Naive thymus-derived CD8-positive, alpha-beta T cell (primary cell): ENCODE results near the gene ZFHX3. TPM values are rescaled to one million over a fixed set of nuclear protein-coding genes. Genes with fewer than 3 reads are reported as not detected.

Source experiments
- ATAC-seq, 2 donors: fragments of 150-1000 bp; cut with Tn5 transposase in 1 of 2; sonication (Bioruptor Pico), chemical (Tn5 transposase) in 1 of 2; 1 replicate in 1 of 2; 2 replicates in 1 of 2; pipeline ENCODE4 v1.10.0; 2021; ENCODE audit warnings: mild to moderate bottlenecking in 2 of 2, moderate library complexity in 2 of 2
- POLR2A ChIA-PET: fragments of 350-600 bp; sonication (Branson Sonifier 250); formaldehyde crosslinking; loops from one replicate; lab custom pipeline; 2021; ENCODE audit warnings: antibody characterized with exemption; lab: Charles Lee
- DNase-seq, 10 donors: peaks; one replicate each; pipeline versions ENCODE4 v3.0.0 to v3.0.0-alpha.2; 2020 to 2022
- H3K27ac Mint-ChIP-seq, 10 donors: one replicate each; pipeline ENCODE4 v1.8.0; 2020 to 2022; ENCODE audit warnings: mild to moderate bottlenecking in 10 of 10, mixed read lengths in 10 of 10, moderate library complexity in 4 of 10, inconsistent platforms in 1 of 10
- H3K27me3 Mint-ChIP-seq, 5 donors: one replicate each; pipeline ENCODE4 v1.8.0; 2021 to 2022; ENCODE audit warnings: mixed read lengths in 5 of 5
- H3K36me3 Mint-ChIP-seq, 3 donors: one replicate each; pipeline ENCODE4 v1.8.0; 2020 to 2022; ENCODE audit warnings: mixed read lengths in 3 of 3, mild to moderate bottlenecking in 2 of 3, inconsistent platforms in 1 of 3
- H3K4me1 Mint-ChIP-seq, 4 donors: one replicate each; pipeline ENCODE4 v1.8.0; 2021 to 2022; ENCODE audit warnings: mixed read lengths in 4 of 4
- H3K4me3 Mint-ChIP-seq, 10 donors: one replicate each; pipeline ENCODE4 v1.8.0; 2020 to 2022; ENCODE audit warnings: mild to moderate bottlenecking in 10 of 10, mixed read lengths in 10 of 10, moderate library complexity in 6 of 10, inconsistent platforms in 1 of 10
- H3K9me3 Mint-ChIP-seq, 9 donors: one replicate each; pipeline ENCODE4 v1.8.0; 2020 to 2022; ENCODE audit warnings: mixed read lengths in 9 of 9, mild to moderate bottlenecking in 3 of 9, inconsistent platforms in 1 of 9, moderate library complexity in 1 of 9
- polyA plus RNA-seq, 3 donors: library from polyadenylated mRNA; unstranded; fragments of 300-500 nt; fragmentation: Illumina TruSeq; gene quantifications; one replicate each; pipeline ENCODE4 v1.2.3, GENCODE V29; 2021
- total RNA-seq, 8 experiments: library from RNA in 2 of 8; stranded (reverse) in 2 of 8; gene quantifications; one replicate each; pipeline ENCODE4 v1.2.3 and lab custom pipeline; 2021 to 2026

The ZFHX3 gene
- total and polyA plus RNA-seq, 5 experiments from 2014 or later, result 0.05 to 0.38 (median 0.34) TPM; not detected in 2

GRCh38 chr16:72789921-72790320, 258.0 kb downstream of the ZFHX3 start:
- peak overlapping the region in 2 of 10 donors; percentile 16 to 25 for H3K27ac Mint-ChIP-seq
- ATAC-seq (no peak), DNase-seq (no peak)
- no peaks in the 10 kb centered on the region for H3K36me3 Mint-ChIP-seq
- peaks cover 0 to 11% (median 4%) of the 10 kb centered on the region in 5 donors for H3K27me3 Mint-ChIP-seq
- no peaks in the 10 kb centered on the region for H3K9me3 Mint-ChIP-seq
- H3K4me1 Mint-ChIP-seq, result peaks cover 11 to 20% (median 18%) of the 10 kb centered on the region in 4 donors
- H3K4me3 Mint-ChIP-seq, result no peak overlapping the region
- POLR2A ChIA-PET, result no interaction called here

- no peak for ATAC-seq
- POLR2A ChIA-PET, result no interaction called here
Observed at GRCh38 chr16:72789465-72789864, 258.5 kb downstream of the ZFHX3 start.

GRCh38 chr16:72788269-72788809, 259.6 kb downstream of the ZFHX3 start:
- Mint-ChIP-seq H3K4me1 (peaks cover 9 to 22% (median 19%) of the 10 kb centered on the region in 4 donors), H3K27me3 (peaks cover 0 to 11% (median 4%) of the 10 kb centered on the region in 5 donors), H3K27ac (peak overlapping the region in 9 of 10 donors; percentile 74 to 95 (median 90)), H3K4me3 (peak overlapping the region; percentile 84 to 95 (median 93)), H3K36me3 (no peaks in the 10 kb centered on the region), H3K9me3 (no peaks in the 10 kb centered on the region)
- ATAC-seq (peak; percentile 3 to 6), DNase-seq (peak in 1 of 10 donors; percentile 7)
- POLR2A ChIA-PET, result interaction anchor here (0.6 to 1.3 kb wide), 3 partner anchors 13 to 178 kb away, joined by 3 to 4 read pairs (median 3); no protein-coding TSS in a partner anchor

More at GRCh38 chr16:72789465-72789864, 258.5 kb downstream of the ZFHX3 start:
- Mint-ChIP-seq H3K4me3 (peak overlapping the region in 6 of 10 donors; percentile 21 to 94 (median 59)), H3K27me3 (peaks cover 0 to 11% (median 4%) of the 10 kb centered on the region in 5 donors), H3K9me3 (no peaks in the 10 kb centered on the region), H3K27ac (peak overlapping the region in 3 of 10 donors; percentile 37 to 73 (median 71)), H3K4me1 (peaks cover 9 to 20% (median 18%) of the 10 kb centered on the region in 4 donors), H3K36me3 (no peaks in the 10 kb centered on the region)
- no peak for DNase-seq

GRCh38 chr16:72787514-72788268, 260.2 kb downstream of the ZFHX3 start:
- H3K27ac Mint-ChIP-seq, result peak overlapping the region; percentile 76 to 95 (median 90)
- DNase-seq (peak; percentile 36 to 81 (median 54)), ATAC-seq (peak; percentile 82 to 92)
- no peaks in the 10 kb centered on the region for H3K9me3 Mint-ChIP-seq
- peaks cover 9 to 22% (median 19%) of the 10 kb centered on the region in 4 donors for H3K4me1 Mint-ChIP-seq
- peaks cover 0 to 11% (median 4%) of the 10 kb centered on the region in 5 donors for H3K27me3 Mint-ChIP-seq
- H3K36me3 Mint-ChIP-seq, result no peaks in the 10 kb centered on the region
- POLR2A ChIA-PET, result interaction anchor here (0.6 to 1.3 kb wide), 5 partner anchors 9 to 1139 kb away, joined by 3 to 4 read pairs (median 3); no protein-coding TSS in a partner anchor
- peak overlapping the region; percentile 84 to 95 (median 93) for H3K4me3 Mint-ChIP-seq

- H3K4me3 Mint-ChIP-seq, result peak overlapping the region; percentile 84 to 95 (median 93)
- ATAC-seq, result peak in 1 of 2 donors; percentile 2
Observed at GRCh38 chr16:72787130-72787513, 260.8 kb downstream of the ZFHX3 start.

GRCh38 chr16:72786606-72787005, 261.3 kb downstream of the ZFHX3 start:
- Mint-ChIP-seq H3K9me3 (no peaks in the 10 kb centered on the region), H3K36me3 (no peaks in the 10 kb centered on the region), H3K4me1 (peaks cover 9 to 22% (median 19%) of the 10 kb centered on the region in 4 donors), H3K4me3 (peak overlapping the region; percentile 54 to 94 (median 80)), H3K27ac (peak overlapping the region in 8 of 10 donors; percentile 34 to 90 (median 70)), H3K27me3 (peaks cover 0 to 11% (median 4%) of the 10 kb centered on the region in 5 donors)
- POLR2A ChIA-PET, result interaction anchor here (0.7 kb wide), 1 partner anchor 17 kb away, joined by 3 read pairs; no protein-coding TSS in a partner anchor
- no peak for ATAC-seq
- no peak for DNase-seq

More at GRCh38 chr16:72787130-72787513, 260.8 kb downstream of the ZFHX3 start:
- Mint-ChIP-seq H3K27me3 (peaks cover 0 to 11% (median 4%) of the 10 kb centered on the region in 5 donors), H3K4me1 (peaks cover 9 to 22% (median 19%) of the 10 kb centered on the region in 4 donors), H3K9me3 (no peaks in the 10 kb centered on the region), H3K36me3 (no peaks in the 10 kb centered on the region), H3K27ac (peak overlapping the region; percentile 76 to 95 (median 90))
- POLR2A ChIA-PET, result interaction anchor here (0.7 to 1.0 kb wide), 3 partner anchors 8 to 1138 kb away, joined by 3 read pairs; no protein-coding TSS in a partner anchor
- no peak for DNase-seq

- no peaks in the 10 kb centered on the region for H3K36me3 Mint-ChIP-seq
- DNase-seq, result no peak
- H3K9me3 Mint-ChIP-seq, result no peaks in the 10 kb centered on the region
- no peak for ATAC-seq
- peaks cover 9 to 22% (median 19%) of the 10 kb centered on the region in 4 donors for H3K4me1 Mint-ChIP-seq
- H3K4me3 Mint-ChIP-seq, result peak overlapping the region in 6 of 10 donors; percentile 9 to 56 (median 31)
- H3K27ac Mint-ChIP-seq, result peak overlapping the region in 2 of 10 donors; percentile 62 to 72
- POLR2A ChIA-PET, result no interaction called here
- peaks cover 0 to 11% (median 4%) of the 10 kb centered on the region in 5 donors for H3K27me3 Mint-ChIP-seq
Observed at GRCh38 chr16:72785886-72786285, 262.0 kb downstream of the ZFHX3 start.

- no peaks in the 10 kb centered on the region for H3K9me3 Mint-ChIP-seq
- H3K4me1 Mint-ChIP-seq, result peaks cover 9 to 22% (median 19%) of the 10 kb centered on the region in 4 donors
- peak overlapping the region in 1 of 10 donors; percentile 9 for H3K4me3 Mint-ChIP-seq
- H3K27me3 Mint-ChIP-seq, result peaks cover 0 to 9% (median 4%) of the 10 kb centered on the region in 5 donors
- H3K27ac Mint-ChIP-seq, result peak overlapping the region in 1 of 10 donors; percentile 72
- H3K36me3 Mint-ChIP-seq, result no peaks in the 10 kb centered on the region
- POLR2A ChIA-PET, result no interaction called here
- no peak for ATAC-seq
- no peak for DNase-seq
Observed at GRCh38 chr16:72785171-72785570, 262.8 kb downstream of the ZFHX3 start.

GRCh38 chr16:72783716-72784318, 264.1 kb downstream of the ZFHX3 start:
- Mint-ChIP-seq H3K4me1 (peaks cover 9 to 22% (median 16%) of the 10 kb centered on the region in 4 donors), H3K9me3 (no peaks in the 10 kb centered on the region), H3K4me3 (no peak overlapping the region), H3K27me3 (peaks cover 0 to 5% (median 2%) of the 10 kb centered on the region in 5 donors), H3K27ac (peak overlapping the region in 1 of 10 donors; percentile 62), H3K36me3 (no peaks in the 10 kb centered on the region)
- ATAC-seq (no peak), DNase-seq (no peak)
- POLR2A ChIA-PET, result interaction anchor here (0.7 kb wide), 1 partner anchor 11 kb away, joined by 3 read pairs; no protein-coding TSS in a partner anchor

- peaks cover 0 to 4% (median 0%) of the 10 kb centered on the region in 5 donors for H3K27me3 Mint-ChIP-seq
- H3K27ac Mint-ChIP-seq, result no peak overlapping the region
- ATAC-seq (no peak), DNase-seq (no peak)
- peaks cover 3 to 20% (median 8%) of the 10 kb centered on the region in 9 donors for H3K9me3 Mint-ChIP-seq
- H3K4me1 Mint-ChIP-seq, result peaks cover 3 to 7% (median 4%) of the 10 kb centered on the region in 4 donors
- POLR2A ChIA-PET, result interaction anchor here (0.5 kb wide), 1 partner anchor 17 kb away, joined by 3 read pairs; no protein-coding TSS in a partner anchor
- no peak overlapping the region for H3K4me3 Mint-ChIP-seq
- peaks cover 0 to 17% (median 8%) of the 10 kb centered on the region in 3 donors for H3K36me3 Mint-ChIP-seq
Observed at GRCh38 chr16:72769876-72770275, 278.1 kb downstream of the ZFHX3 start.

- peak in 1 of 2 donors; percentile 30 for ATAC-seq
- no peak overlapping the region for H3K4me3 Mint-ChIP-seq
- H3K9me3 Mint-ChIP-seq, result peaks cover 3 to 20% (median 8%) of the 10 kb centered on the region in 9 donors
- peaks cover 3 to 7% (median 4%) of the 10 kb centered on the region in 4 donors for H3K4me1 Mint-ChIP-seq
- H3K27ac Mint-ChIP-seq, result peak overlapping the region in 2 of 10 donors; percentile 21 to 79
- H3K36me3 Mint-ChIP-seq, result peaks cover 0 to 17% (median 8%) of the 10 kb centered on the region in 3 donors
- POLR2A ChIA-PET, result no interaction called here
- H3K27me3 Mint-ChIP-seq, result peaks cover 0 to 4% (median 0%) of the 10 kb centered on the region in 5 donors
- no peak for DNase-seq
Observed at GRCh38 chr16:72768591-72768990, 279.3 kb downstream of the ZFHX3 start.

- H3K27ac Mint-ChIP-seq, result peak overlapping the region in 2 of 10 donors; percentile 9 to 24
- H3K27me3 Mint-ChIP-seq, result peaks cover 0 to 4% (median 0%) of the 10 kb centered on the region in 5 donors
- H3K36me3 Mint-ChIP-seq, result peaks cover 0 to 9% (median 5%) of the 10 kb centered on the region in 3 donors
- peaks cover 3 to 13% (median 7%) of the 10 kb centered on the region in 9 donors for H3K9me3 Mint-ChIP-seq
- ATAC-seq (no peak), DNase-seq (no peak)
- POLR2A ChIA-PET, result no interaction called here
- H3K4me3 Mint-ChIP-seq, result no peak overlapping the region
- H3K4me1 Mint-ChIP-seq, result peaks cover 3 to 7% (median 4%) of the 10 kb centered on the region in 4 donors
Observed at GRCh38 chr16:72766506-72766905, 281.4 kb downstream of the ZFHX3 start.
